DOHH2 (cell line): ENCODE data around the gene MGAM2.

ENCODE experiments used
- EZH2phosphoT487 ChIP-seq: fragments of 200-600 bp; sonication (generic); IDR thresholded peaks from 2 replicates; pipeline ENCODE4 v1.6.1; 2017; ENCODE audit warnings: borderline replicate concordance, mild to moderate bottlenecking, antibody characterized with exemption, low read length, moderate library complexity, mixed read lengths
- TF ChIP-seq, protein P1 (sequence below): fragments of 200-600 bp; sonication (generic); IDR thresholded peaks from one replicate; pipeline ENCODE4 v1.5.1; 2014; ENCODE audit warnings: antibody characterized with exemption, mild to moderate bottlenecking, low read depth, low read length; ENCODE audit not compliant: poor library complexity, severe bottlenecking

DNA sequence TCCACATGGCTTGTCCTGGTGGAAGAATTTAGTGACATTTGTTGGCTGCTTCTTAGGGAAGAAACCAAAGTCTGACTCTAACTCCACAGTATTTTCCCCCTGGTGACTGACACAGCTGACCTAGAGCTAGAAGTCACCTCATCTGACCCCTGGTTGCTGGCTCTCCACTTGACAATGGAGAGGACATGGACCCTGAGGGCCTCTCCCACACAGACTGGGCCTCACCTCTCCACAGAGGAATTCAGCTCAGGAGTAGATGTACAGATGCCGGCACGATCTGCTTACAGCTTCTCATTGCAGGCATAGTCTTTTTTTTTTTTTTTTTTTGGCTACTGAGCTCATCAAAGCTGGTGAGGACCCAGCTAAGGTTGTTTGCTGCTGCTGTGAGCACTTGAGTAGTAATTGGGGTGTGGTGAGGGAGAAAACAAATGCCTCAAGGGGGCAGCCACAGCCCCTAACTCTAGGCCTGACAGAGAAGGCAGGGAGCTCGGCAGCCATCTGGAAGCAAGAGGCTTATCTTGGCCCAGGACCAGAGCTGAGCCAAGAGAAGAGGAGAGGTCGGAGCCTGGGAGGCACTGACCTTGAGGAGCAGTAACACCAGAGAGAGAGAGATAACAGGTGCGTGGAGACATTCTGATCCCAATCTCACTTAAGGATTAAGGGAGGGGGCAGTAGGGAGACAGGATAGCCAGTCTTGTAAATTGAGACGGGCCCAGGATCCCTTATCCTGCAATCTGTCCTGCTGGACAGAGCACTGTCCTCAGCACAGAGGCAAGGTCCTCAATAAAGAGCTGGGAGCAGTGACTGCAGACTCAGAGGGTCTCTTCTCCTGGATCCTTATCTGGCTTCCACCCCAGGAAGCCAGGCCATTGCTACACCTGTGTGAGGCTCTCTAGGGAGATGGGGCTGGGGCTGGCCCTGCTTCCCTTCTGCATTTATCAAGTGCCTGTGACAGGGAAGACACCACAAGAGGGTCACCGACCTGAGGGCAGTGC, 136.9 kb downstream of the MGAM2 start:
- TF ChIP-seq, protein P1, sequence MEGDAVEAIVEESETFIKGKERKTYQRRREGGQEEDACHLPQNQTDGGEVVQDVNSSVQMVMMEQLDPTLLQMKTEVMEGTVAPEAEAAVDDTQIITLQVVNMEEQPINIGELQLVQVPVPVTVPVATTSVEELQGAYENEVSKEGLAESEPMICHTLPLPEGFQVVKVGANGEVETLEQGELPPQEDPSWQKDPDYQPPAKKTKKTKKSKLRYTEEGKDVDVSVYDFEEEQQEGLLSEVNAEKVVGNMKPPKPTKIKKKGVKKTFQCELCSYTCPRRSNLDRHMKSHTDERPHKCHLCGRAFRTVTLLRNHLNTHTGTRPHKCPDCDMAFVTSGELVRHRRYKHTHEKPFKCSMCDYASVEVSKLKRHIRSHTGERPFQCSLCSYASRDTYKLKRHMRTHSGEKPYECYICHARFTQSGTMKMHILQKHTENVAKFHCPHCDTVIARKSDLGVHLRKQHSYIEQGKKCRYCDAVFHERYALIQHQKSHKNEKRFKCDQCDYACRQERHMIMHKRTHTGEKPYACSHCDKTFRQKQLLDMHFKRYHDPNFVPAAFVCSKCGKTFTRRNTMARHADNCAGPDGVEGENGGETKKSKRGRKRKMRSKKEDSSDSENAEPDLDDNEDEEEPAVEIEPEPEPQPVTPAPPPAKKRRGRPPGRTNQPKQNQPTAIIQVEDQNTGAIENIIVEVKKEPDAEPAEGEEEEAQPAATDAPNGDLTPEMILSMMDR, result no peak
- TF ChIP-seq EZH2phosphoT487, result no peak
